ENCODE results near the gene AAR2.

DNA sequence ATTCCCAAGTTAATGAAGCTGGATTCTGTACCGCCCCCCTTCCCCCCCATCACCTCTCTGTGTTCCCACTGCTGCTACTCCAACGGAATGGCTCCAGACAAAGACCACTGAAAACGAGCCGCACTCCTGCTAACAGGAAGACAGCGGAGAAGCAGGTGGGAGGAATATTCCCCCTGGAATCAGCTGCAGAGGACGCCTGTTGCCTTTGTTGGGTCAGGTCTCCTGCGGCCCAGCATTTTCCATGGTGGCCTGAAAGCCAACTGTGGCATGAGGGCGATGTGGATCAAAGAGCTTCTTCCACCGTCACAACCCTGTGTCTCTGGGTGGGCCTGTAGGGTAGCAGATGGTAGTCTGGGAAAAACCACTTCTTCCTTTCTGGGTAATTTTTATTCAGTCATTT is 16.8 kb downstream of the AAR2 start:
- no peak for TF ChIP-seq EP300 (IDR thresholded peaks at IDR 0.05)
- TF ChIP-seq POLR2A (IDR thresholded peaks at IDR 0.05), result no peak

All from tibial nerve (tissue), 3 donors.